ENCODE data around the gene ERVK3-1.

ERVK3-1 gene

DNA sequence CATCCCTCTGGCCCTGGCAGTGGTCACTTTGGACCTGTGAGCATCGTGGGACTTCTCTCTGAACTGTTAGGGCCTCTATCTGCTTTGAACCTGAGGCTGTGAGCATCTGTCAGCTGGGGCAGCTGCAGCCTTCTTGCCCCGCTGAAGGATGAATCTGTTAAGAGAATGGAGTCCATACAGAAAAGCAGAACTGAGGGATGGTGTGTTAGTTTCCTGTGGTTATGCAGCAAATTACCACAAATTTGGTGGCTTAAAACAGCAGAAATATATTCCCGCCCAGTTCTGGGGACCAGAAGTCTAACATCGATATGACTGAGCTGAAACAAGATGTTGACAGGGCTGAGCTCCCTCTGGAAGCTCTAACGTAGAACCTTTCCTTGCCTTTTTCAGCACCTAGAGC, 59.0 kb downstream of the ERVK3-1 start:
- no peak for DNase-seq (ENCODE audit: low read depth in 2 of 2)
